ENCODE data around the gene C2orf81. TPM values are rescaled to one million over a fixed set of nuclear protein-coding genes. Genes with fewer than 3 reads are reported as not detected.
"Not testable (repeated sequence)": the region's sequence is repeated elsewhere in the genome, so short reads cannot be mapped to it uniquely, and the experiment has no call there.

C2orf81 gene
- polyA plus RNA-seq, 2 of the 4 experiments (the other 2 are of a cell fraction), result 0.88 to 2.0 TPM

GRCh38 chr2:74460187-74460586, 38.8 kb upstream of the C2orf81 start:
- FAIRE-seq; ATAC-seq; DNase-seq (ENCODE audit: low read depth in 1 of 2, low spot score in 1 of 2); H3K27ac ChIP-seq; H3K4me3 ChIP-seq; POLR2A ChIA-PET; H3K4me2 ChIP-seq; H3K9me3 ChIP-seq: not testable (repeated sequence)
- peaks cover 30% of the 10 kb centered on the region for H3K4me1 ChIP-seq
- CTCF ChIA-PET, result interaction anchor here (0.6 to 2.0 kb wide), 5 partner anchors 14 to 125 kb away, joined by 3 to 6 read pairs (median 3); no protein-coding TSS in a partner anchor
- WGBS (ENCODE audit: missing lambda C conversion rate), result 87% methylated on average over 10 of the region's 10 CpGs
- TF ChIP-seq, protein P1, sequence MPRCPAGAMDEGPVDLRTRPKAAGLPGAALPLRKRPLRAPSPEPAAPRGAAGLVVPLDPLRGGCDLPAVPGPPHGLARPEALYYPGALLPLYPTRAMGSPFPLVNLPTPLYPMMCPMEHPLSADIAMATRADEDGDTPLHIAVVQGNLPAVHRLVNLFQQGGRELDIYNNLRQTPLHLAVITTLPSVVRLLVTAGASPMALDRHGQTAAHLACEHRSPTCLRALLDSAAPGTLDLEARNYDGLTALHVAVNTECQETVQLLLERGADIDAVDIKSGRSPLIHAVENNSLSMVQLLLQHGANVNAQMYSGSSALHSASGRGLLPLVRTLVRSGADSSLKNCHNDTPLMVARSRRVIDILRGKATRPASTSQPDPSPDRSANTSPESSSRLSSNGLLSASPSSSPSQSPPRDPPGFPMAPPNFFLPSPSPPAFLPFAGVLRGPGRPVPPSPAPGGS (IDR thresholded peaks at IDR 0.05), result 0 out of 3 replicates have a peak, but pooled peaks have one; percentile 29

- CTCF ChIA-PET, result interaction anchor here (1.3 to 2.3 kb wide), 6 partner anchors 15 to 128 kb away, joined by 3 to 8 read pairs (median 5); no protein-coding TSS in a partner anchor
- H3K4me2 ChIP-seq, result peak overlapping the region; percentile 83
- H3K9me3 ChIP-seq; FAIRE-seq; ATAC-seq; DNase-seq (ENCODE audit: low read depth in 1 of 2, low spot score in 1 of 2): not testable (repeated sequence)
- peak overlapping the region; percentile 68 to 90 for H3K27ac ChIP-seq
- peaks cover 30% of the 10 kb centered on the region for H3K4me1 ChIP-seq
- WGBS (ENCODE audit: missing lambda C conversion rate), result 77% methylated on average over 13 of the region's 13 CpGs
- POLR2A ChIA-PET, result interaction anchor here (2.0 to 2.9 kb wide), 2 partner anchors 13 to 23 kb away, joined by 15 to 37 read pairs; partner anchors contain the start of genes CCDC142, MRPL53 and TTC31
- TF ChIP-seq POLR2A (IDR thresholded peaks at IDR 0.05; ENCODE audit: low read length), result peak; percentile 16; the same call in 1 of the 2 replicates
- 0 out of 5 replicates have a peak, but pooled peaks of 1 of the 2 experiments have one; percentile 4 for TF ChIP-seq JUN (IDR thresholded peaks at IDR 0.05)
- peak overlapping the region; percentile 63 for H3K4me3 ChIP-seq
These were observed 38.2 kb upstream of the C2orf81 start for GRCh38 chr2:74459503-74460118.

DNA sequence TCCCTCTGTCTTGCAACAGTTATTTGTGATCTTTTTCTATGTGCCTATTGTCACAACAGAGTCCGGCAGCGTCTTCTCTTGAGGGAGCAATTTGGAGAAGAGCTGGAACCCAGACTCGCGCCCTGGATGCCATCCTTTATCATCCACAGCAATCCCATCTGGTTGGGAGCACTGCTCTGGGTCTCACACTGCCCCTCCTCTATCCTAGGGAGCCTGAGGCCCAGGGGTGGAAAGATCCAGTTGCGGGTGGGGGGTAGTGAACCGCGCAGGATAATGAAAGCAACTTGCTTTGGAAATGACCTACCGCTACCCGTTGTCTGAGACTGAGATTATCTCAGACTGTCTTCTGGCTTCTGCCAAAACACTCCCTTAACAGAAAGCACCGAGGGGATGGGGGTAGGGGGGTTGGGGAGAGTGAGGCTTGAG, 37.5 kb upstream of the C2orf81 start:
- Histone ChIP-seq H3K4me3 (peak overlapping the region; percentile 63), H3K4me1 (peaks cover 27% of the 10 kb centered on the region), H3K27ac (peak overlapping the region; percentile 68 to 90), H3K9me3 (no peaks in the 10 kb centered on the region), H3K4me2 (peak overlapping the region; percentile 83)
- WGBS (ENCODE audit: missing lambda C conversion rate), result 4% methylated on average over 10 of the region's 10 CpGs
- POLR2A ChIA-PET, result interaction anchor here (1.2 to 3.3 kb wide), 9 partner anchors 9 to 635 kb away, joined by 3 to 37 read pairs (median 6); partner anchors contain the start of genes AUP1, C2orf81, CCDC142 and HTRA2
- CTCF ChIA-PET, result interaction anchor here (1.3 to 2.3 kb wide), 6 partner anchors 19 to 128 kb away, joined by 3 to 8 read pairs (median 5); partner anchors contain the start of genes CCDC142 and TTC31
- no peak for ATAC-seq
- DNase-seq (ENCODE audit: low read depth in 1 of 2, low spot score in 1 of 2), result no peak
- no peak for TF ChIP-seq JUN (IDR thresholded peaks at IDR 0.05)
- TF ChIP-seq POLR2AphosphoS2 (conservative IDR thresholded peaks at IDR 0.05; ENCODE audit: low read length), result 0 out of 2 replicates have a peak, but pooled peaks have one; percentile 39
- no peak for FAIRE-seq

GRCh38 chr2:74458132-74458937, 36.9 kb upstream of the C2orf81 start, which contains the start of gene WBP1:
Gene WBP1 (plus strand): TSS chr2:74458438. CDS start chr2:74458603, 165 bp downstream.
- ChIA-PET CTCF (interaction anchor here (1.3 to 2.3 kb wide), 4 partner anchors 18 to 129 kb away, joined by 5 to 8 read pairs (median 6); partner anchors contain the start of genes CCDC142 and TTC31), POLR2A (interaction anchor here (0.6 to 3.3 kb wide), 13 partner anchors 10 to 721 kb away, joined by 3 to 37 read pairs (median 6); partner anchors contain the start of genes AUP1, C2orf81, CCDC142 and HTRA2)
- WGBS (ENCODE audit: missing lambda C conversion rate), result 5% methylated on average over 38 of the region's 38 CpGs
- Histone ChIP-seq H3K9me3 (no peaks in the 10 kb centered on the region), H3K4me2 (peak within 1 kb of the TSS; percentile 85), H3K4me3 (peak within 1 kb of the TSS; percentile 70), H3K27ac (peak within 1 kb of the TSS; percentile 87 to 92), H3K4me1 (peaks cover 25% of the 10 kb centered on the region)
- ATAC-seq (peak; percentile 80 to 92), DNase-seq (ENCODE audit: low read depth in 1 of 2, low spot score in 1 of 2) (peak; percentile 99 to 100), FAIRE-seq (peak; percentile 98)
- TF ChIP-seq PHF8 (IDR thresholded peaks at IDR 0.05; ENCODE audit: borderline replicate concordance, low read depth) (peak; percentile 57; the same call in 1 of the 2 replicates), HMGXB4 (CRISPR knock-in tag; IDR thresholded peaks at IDR 0.05; ENCODE audit: borderline replicate concordance) (no peak), E2F6 (IDR thresholded peaks at IDR 0.05; ENCODE audit: borderline replicate concordance, low read depth) (peak; percentile 7; the same call in 1 of the 2 replicates), HOXA7 (CRISPR knock-in tag; IDR thresholded peaks at IDR 0.05) (peak; percentile 48; the same call in 1 of the 2 replicates), RCOR1 (IDR thresholded peaks at IDR 0.05; ENCODE audit: low read depth, low read length) (no peak), MAZ (IDR thresholded peaks at IDR 0.05; ENCODE audit: borderline replicate concordance, low read depth, low read length) (no peak), EHMT2 (IDR thresholded peaks at IDR 0.05; ENCODE audit: low read depth) (no peak), CBX8 (IDR thresholded peaks at IDR 0.05) (no peak), HOXB5 (CRISPR knock-in tag; IDR thresholded peaks at IDR 0.05) (peak; percentile 94), JUNB (IDR thresholded peaks at IDR 0.05) (no peak), TP53 (CRISPR knock-in tag; IDR thresholded peaks at IDR 0.05) (peak; percentile 94), RARB (CRISPR knock-in tag; IDR thresholded peaks at IDR 0.05) (no peak), FOSL2 (IDR thresholded peaks at IDR 0.05) (no peak), FOSL2 (CRISPR knock-in tag; IDR thresholded peaks at IDR 0.05) (no peak), EHF (CRISPR knock-in tag; IDR thresholded peaks at IDR 0.05) (0 out of 2 replicates have a peak, but pooled peaks have one; percentile 71), KDM5A (IDR thresholded peaks at IDR 0.05) (peak; percentile 90), ZC3H11A (IDR thresholded peaks at IDR 0.05) (no peak)
- TF ChIP-seq, protein P1 (IDR thresholded peaks at IDR 0.05), result peak; percentile 19; the same call in 1 of the 3 replicates
